AG09309 (cell line): Measurements from ENCODE around the gene GNA12.
A peak's percentile ranks its signal among the peaks of the same experiment; 100 is the strongest.

ENCODE experiments used
- DNase-seq: peaks from one replicate; pipeline ENCODE4 v3.0.0-alpha.2; 2010; ENCODE audit warnings: low read depth
- H3K4me3 ChIP-seq: 2 replicates; pipeline ENCODE4 v1.5.1; 2011; ENCODE audit warnings: mild to moderate bottlenecking, low read depth, low read length, moderate library complexity; ENCODE audit not compliant: control insufficient read depth
- CTCF ChIP-seq: IDR thresholded peaks from 2 replicates; pipeline ENCODE4 v1.5.1; 2011; ENCODE audit warnings: mild to moderate bottlenecking, low read depth, low read length, inconsistent platforms; ENCODE audit not compliant: insufficient read depth, control insufficient read depth; ENCODE audit errors: missing control alignments

GNA12 gene

GRCh38 chr7:2720024-2720423, 124.1 kb downstream of the GNA12 start:
- TF ChIP-seq CTCF, result no peak
- no peak for DNase-seq

GRCh38 chr7:2719007-2719406, 125.1 kb downstream of the GNA12 start:
- H3K4me3 ChIP-seq, result no peak overlapping the region
- no peak for DNase-seq
- peak; percentile 50 for TF ChIP-seq CTCF

More at GRCh38 chr7:2720024-2720423, 124.1 kb downstream of the GNA12 start:
- no peak overlapping the region for H3K4me3 ChIP-seq

- no peak for TF ChIP-seq CTCF
- DNase-seq, result no peak
- no peak overlapping the region for H3K4me3 ChIP-seq
Observed at GRCh38 chr7:2718296-2718965, 125.7 kb downstream of the GNA12 start.

- no peak for DNase-seq
- H3K4me3 ChIP-seq, result no peak overlapping the region
- no peak for TF ChIP-seq CTCF
Observed at GRCh38 chr7:2717293-2718261, 126.5 kb downstream of the GNA12 start.

GRCh38 chr7:2716906-2717292, 127.2 kb downstream of the GNA12 start:
- TF ChIP-seq CTCF, result no peak

GRCh38 chr7:2716488-2716887, 127.6 kb downstream of the GNA12 start:
- no peak overlapping the region for H3K4me3 ChIP-seq
- no peak for DNase-seq
- TF ChIP-seq CTCF, result no peak

More at GRCh38 chr7:2716906-2717292, 127.2 kb downstream of the GNA12 start:
- DNase-seq, result no peak
- H3K4me3 ChIP-seq, result no peak overlapping the region
